Endothelial cell (in vitro differentiated cells): ENCODE measurements around the gene SFTPD. TPM values are rescaled to one million over a fixed set of nuclear protein-coding genes. Genes with fewer than 3 reads are reported as not detected.

Source experiments
- DNase-seq: peaks from one replicate; pipeline ENCODE4 v3.0.0; 2021; ENCODE audit warnings: low spot score
- H3K27ac Mint-ChIP-seq: one replicate; pipeline ENCODE4 v1.8.0; 2021; ENCODE audit warnings: mixed read lengths, inconsistent platforms; ENCODE audit not compliant: unreplicated experiment
- H3K27me3 Mint-ChIP-seq: one replicate; pipeline ENCODE4 v1.8.0; 2021; ENCODE audit warnings: mild to moderate bottlenecking, moderate library complexity, mixed read lengths, inconsistent platforms; ENCODE audit not compliant: unreplicated experiment
- H3K36me3 Mint-ChIP-seq: one replicate; pipeline ENCODE4 v1.8.0; 2021; ENCODE audit warnings: mild to moderate bottlenecking, low read depth, mixed read lengths, inconsistent platforms; ENCODE audit not compliant: unreplicated experiment
- H3K4me1 Mint-ChIP-seq: one replicate; pipeline ENCODE4 v1.8.0; 2021; ENCODE audit warnings: mild to moderate bottlenecking, mixed read lengths, inconsistent platforms; ENCODE audit not compliant: unreplicated experiment
- H3K4me3 Mint-ChIP-seq: one replicate; pipeline ENCODE4 v1.8.0; 2021; ENCODE audit warnings: mild to moderate bottlenecking, mixed read lengths, inconsistent platforms; ENCODE audit not compliant: unreplicated experiment
- H3K9me3 Mint-ChIP-seq: one replicate; pipeline ENCODE4 v1.8.0; 2021; ENCODE audit warnings: mixed read lengths, inconsistent platforms; ENCODE audit not compliant: unreplicated experiment
- total RNA-seq: library from RNA; stranded (reverse); fragmentation: NEBNext Ultra II Directional; extraction: Animal tissue kit (Norgen Biotek cat#: 25700); gene quantifications from one replicate; pipeline ENCODE4 v1.2.1, GENCODE V29; 2021; ENCODE audit not compliant: unreplicated experiment
- TF ChIP-seq, protein P1 (sequence below): fragments of 200-600 bp; sonication (generic); IDR thresholded peaks from one replicate; pipeline ENCODE4 v1.5.0; 2021; ENCODE audit warnings: antibody characterized with exemption; ENCODE audit not compliant: unreplicated experiment

SFTPD gene
- total RNA-seq, 1 donor from 2014 or later = 0.31 TPM

DNA sequence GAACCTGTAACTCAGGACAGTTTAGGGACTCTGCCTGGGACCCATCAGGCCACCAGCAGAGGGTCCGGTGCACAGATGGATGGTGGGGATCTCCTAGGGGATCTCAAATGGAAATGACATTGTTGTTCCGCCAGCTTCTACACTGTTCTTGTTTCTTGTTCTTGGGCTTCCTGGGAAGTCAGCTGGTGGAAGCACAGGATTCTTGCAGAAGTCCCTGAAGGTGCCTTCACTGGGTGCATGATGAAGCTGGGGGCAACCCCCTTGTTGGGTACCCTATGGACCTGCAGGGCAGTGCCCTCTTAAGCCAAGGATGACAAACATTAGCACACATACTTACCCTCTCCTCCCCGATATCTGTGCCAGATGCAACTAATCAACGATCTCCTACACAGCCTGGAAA is 18.6 kb downstream of the SFTPD start:
- TF ChIP-seq, protein P1, sequence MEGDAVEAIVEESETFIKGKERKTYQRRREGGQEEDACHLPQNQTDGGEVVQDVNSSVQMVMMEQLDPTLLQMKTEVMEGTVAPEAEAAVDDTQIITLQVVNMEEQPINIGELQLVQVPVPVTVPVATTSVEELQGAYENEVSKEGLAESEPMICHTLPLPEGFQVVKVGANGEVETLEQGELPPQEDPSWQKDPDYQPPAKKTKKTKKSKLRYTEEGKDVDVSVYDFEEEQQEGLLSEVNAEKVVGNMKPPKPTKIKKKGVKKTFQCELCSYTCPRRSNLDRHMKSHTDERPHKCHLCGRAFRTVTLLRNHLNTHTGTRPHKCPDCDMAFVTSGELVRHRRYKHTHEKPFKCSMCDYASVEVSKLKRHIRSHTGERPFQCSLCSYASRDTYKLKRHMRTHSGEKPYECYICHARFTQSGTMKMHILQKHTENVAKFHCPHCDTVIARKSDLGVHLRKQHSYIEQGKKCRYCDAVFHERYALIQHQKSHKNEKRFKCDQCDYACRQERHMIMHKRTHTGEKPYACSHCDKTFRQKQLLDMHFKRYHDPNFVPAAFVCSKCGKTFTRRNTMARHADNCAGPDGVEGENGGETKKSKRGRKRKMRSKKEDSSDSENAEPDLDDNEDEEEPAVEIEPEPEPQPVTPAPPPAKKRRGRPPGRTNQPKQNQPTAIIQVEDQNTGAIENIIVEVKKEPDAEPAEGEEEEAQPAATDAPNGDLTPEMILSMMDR = no peak
- no peak for DNase-seq
- no peak overlapping the region for H3K4me3 Mint-ChIP-seq
- peaks cover 13% of the 10 kb centered on the region for H3K36me3 Mint-ChIP-seq
- H3K9me3 Mint-ChIP-seq = no peaks in the 10 kb centered on the region
- H3K4me1 Mint-ChIP-seq = no peaks in the 10 kb centered on the region
- H3K27ac Mint-ChIP-seq = no peak overlapping the region
- H3K27me3 Mint-ChIP-seq = peaks cover 6% of the 10 kb centered on the region

DNA sequence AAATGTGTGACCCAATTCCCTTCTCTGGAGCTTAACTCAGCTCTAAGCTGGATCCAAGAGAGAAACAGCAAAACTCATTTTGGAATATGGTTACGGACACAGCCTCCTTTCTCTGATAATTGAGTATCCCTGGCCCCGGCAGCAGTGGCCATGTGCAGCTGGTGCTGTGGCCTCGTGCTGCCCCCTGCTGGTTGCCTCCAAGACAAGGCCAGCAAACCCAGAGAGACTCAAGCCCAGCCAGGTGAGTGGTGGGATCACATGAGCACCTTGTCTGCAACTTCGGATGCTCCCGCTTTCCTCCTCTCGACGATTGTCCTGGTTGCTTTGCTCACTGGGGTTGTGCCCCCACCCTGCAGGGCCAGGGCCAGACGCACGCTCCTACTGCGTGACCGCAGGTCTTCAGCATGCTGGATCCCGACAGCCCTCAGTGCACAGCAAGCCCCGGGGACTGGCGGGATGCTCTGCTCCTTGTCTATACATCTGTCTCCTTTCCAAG is 19.4 kb downstream of the SFTPD start:
- Mint-ChIP-seq H3K4me1 (no peaks in the 10 kb centered on the region), H3K27ac (no peak overlapping the region), H3K9me3 (no peaks in the 10 kb centered on the region), H3K27me3 (peaks cover 6% of the 10 kb centered on the region), H3K36me3 (peaks cover 21% of the 10 kb centered on the region), H3K4me3 (no peak overlapping the region)
- DNase-seq = peak; percentile 90
- TF ChIP-seq, protein P1 = peak; percentile 94

DNA sequence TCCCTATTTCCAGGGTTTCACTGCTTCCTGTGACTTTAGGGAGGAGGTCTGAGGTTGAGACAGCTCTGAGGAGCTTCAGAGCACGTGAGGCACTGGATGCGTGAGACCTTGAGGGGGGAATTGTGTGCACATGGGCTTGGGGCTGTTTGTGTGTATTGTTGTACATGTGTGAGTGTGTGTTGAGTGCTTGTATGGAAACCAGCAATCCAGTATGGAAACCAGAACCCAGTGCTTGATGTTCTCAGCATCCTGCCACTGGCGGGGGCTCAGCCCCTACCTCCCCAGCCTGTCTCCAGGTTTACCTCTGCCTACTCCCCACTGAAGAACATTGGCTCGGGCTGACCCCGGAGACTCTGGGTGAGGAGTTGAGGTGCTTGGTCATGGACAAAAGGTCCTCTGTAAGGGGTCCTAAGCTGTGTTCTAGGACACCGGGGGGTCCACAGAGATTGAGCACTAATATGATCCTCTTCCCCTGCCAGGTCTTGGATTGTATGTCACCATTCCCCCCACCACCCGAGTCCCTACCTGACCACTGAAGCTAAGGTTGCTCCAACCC is 20.8 kb downstream of the SFTPD start:
- peaks cover 34% of the 10 kb centered on the region for H3K36me3 Mint-ChIP-seq
- TF ChIP-seq, protein P1 = no peak
- peaks cover 6% of the 10 kb centered on the region for H3K27me3 Mint-ChIP-seq
- no peaks in the 10 kb centered on the region for H3K4me1 Mint-ChIP-seq
- no peak overlapping the region for H3K27ac Mint-ChIP-seq
- no peaks in the 10 kb centered on the region for H3K9me3 Mint-ChIP-seq
- H3K4me3 Mint-ChIP-seq = no peak overlapping the region
- no peak for DNase-seq

DNA sequence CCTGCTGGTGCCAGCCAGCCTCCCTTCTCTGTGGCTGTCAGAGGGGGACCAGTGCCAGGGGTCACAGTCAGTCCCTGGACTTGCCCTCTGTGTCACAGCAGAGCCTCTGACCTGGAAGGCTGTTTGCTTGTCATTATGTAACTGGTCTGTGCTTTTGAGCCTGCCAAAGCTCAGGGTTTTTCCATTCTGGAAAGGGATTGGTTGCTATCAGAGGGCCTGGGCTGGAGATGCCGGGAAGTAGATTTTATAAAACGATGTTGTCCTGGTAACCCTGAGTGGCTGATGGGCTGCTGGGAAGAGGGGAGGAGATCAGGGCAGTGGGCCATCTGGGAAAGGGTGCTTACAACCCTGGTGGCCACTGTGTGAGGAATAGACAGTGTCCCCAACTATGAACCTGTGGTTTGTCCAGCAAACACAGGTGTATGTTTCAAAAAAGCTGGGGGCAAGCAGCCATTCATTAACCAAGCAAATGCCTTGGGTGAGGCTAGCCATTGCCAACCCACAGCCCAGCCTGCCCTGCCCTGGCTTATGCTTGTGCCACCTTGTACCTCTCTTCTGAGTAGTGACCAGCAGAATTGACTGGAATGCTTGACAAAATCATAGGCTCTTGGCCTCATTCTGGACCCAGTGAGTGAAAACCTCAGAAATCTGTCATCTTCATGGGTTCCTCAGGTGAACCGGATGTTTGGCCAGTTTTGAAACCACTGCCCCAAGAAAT is 21.6 kb downstream of the SFTPD start:
- no peak for DNase-seq
- H3K4me3 Mint-ChIP-seq = no peak overlapping the region
- H3K36me3 Mint-ChIP-seq = peaks cover 40% of the 10 kb centered on the region
- H3K9me3 Mint-ChIP-seq = no peaks in the 10 kb centered on the region
- H3K27ac Mint-ChIP-seq = no peak overlapping the region
- no peaks in the 10 kb centered on the region for H3K4me1 Mint-ChIP-seq
- H3K27me3 Mint-ChIP-seq = peaks cover 6% of the 10 kb centered on the region
- TF ChIP-seq, protein P1 = no peak

DNA sequence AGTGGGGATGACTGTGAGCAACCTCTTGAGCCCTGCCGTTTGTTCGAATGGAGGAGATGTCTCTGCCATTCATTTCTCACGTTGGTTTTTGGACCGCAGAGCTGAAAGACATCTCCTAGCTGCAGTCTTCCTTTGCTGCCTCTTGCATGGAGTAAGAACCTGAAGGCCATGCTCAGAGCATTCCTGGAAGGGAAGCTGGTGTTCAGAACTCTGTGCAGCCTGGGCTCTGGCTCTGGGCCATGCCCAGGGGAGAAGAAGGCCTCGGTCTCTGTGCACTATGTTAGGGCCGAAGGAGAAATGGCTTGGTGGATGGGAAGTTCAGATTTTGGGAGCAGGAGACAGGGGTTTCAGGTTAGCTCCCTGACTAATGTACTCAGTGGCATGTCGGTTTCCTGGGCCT is 22.9 kb downstream of the SFTPD start:
- H3K4me3 Mint-ChIP-seq = no peak overlapping the region
- no peak overlapping the region for H3K27ac Mint-ChIP-seq
- DNase-seq = peak; percentile 1
- no peaks in the 10 kb centered on the region for H3K4me1 Mint-ChIP-seq
- TF ChIP-seq, protein P1 = no peak
- peaks cover 6% of the 10 kb centered on the region for H3K27me3 Mint-ChIP-seq
- H3K36me3 Mint-ChIP-seq = peaks cover 47% of the 10 kb centered on the region
- no peaks in the 10 kb centered on the region for H3K9me3 Mint-ChIP-seq
